LNCaP clone FGC (cell line): ENCODE data around the gene PRSS2.

Source experiments
- DNase-seq: peaks from one replicate; pipeline ENCODE4 v3.0.0-alpha.2; 2011; ENCODE audit warnings: low read depth
- H3K4me3 ChIP-seq: 2 replicates; pipeline ENCODE4 v1.5.1; 2011; ENCODE audit warnings: mild to moderate bottlenecking, low read depth, low read length, control low read depth
- TF ChIP-seq, protein P1 (sequence below): IDR thresholded peaks from 2 replicates; pipeline ENCODE4 v1.5.1; 2012; ENCODE audit warnings: mild to moderate bottlenecking; ENCODE audit not compliant: control insufficient read depth, insufficient read depth; ENCODE audit errors: extremely low read depth

Gene PRSS2

DNA sequence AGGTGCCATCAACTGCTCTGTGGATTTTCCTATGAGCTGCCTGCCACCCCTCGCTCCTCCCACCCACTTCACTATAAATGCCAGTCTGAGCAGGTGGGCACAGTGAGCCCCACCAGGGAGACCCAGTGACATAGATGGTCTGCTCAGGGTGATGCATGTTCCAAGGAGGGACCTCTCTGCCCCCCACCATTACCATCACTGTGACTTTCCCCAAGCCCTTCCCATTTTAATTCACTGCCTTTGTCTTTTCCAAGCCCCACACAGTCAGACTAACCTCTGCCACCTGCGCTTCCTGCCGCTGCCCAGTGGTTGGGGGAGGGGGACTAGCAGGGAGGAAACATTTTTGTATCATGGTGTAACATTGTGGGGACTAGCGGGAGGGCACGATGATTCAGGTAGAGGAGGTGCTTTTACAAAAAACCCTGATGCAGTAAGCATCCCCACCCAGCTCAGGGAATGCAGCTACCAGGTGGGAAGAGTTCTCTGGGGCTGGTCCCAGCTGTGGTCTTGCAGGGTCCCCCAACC is 24.6 kb downstream of the PRSS2 start:
- DNase-seq = no peak
- TF ChIP-seq, protein P1, sequence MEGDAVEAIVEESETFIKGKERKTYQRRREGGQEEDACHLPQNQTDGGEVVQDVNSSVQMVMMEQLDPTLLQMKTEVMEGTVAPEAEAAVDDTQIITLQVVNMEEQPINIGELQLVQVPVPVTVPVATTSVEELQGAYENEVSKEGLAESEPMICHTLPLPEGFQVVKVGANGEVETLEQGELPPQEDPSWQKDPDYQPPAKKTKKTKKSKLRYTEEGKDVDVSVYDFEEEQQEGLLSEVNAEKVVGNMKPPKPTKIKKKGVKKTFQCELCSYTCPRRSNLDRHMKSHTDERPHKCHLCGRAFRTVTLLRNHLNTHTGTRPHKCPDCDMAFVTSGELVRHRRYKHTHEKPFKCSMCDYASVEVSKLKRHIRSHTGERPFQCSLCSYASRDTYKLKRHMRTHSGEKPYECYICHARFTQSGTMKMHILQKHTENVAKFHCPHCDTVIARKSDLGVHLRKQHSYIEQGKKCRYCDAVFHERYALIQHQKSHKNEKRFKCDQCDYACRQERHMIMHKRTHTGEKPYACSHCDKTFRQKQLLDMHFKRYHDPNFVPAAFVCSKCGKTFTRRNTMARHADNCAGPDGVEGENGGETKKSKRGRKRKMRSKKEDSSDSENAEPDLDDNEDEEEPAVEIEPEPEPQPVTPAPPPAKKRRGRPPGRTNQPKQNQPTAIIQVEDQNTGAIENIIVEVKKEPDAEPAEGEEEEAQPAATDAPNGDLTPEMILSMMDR = no peak
- no peak overlapping the region for H3K4me3 ChIP-seq

DNA sequence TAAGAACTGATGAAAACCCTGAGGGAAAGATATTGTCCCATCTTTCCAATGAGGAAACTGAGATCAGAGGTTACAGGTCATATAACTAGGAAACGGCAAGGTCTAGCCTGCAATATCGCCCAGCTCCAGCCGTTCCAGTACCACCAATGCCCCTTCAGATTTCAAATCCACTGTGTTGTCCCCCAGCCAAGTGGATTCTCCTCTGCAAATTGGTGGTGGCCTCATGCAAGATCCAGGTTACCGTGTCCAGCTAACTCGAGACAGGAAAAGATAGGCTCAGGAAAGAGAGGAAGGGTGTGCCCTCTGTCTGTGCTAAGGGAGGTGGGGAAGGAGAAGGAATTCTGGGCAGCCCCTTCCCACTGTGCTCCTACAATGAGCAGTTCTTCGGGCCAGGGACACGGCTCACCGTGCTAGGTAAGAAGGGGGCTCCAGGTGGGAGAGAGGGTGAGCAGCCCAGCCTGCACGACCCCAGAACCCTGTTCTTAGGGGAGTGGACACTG is 25.3 kb downstream of the PRSS2 start:
- H3K4me3 ChIP-seq = no peak overlapping the region
- TF ChIP-seq, protein P1 = no peak

DNA sequence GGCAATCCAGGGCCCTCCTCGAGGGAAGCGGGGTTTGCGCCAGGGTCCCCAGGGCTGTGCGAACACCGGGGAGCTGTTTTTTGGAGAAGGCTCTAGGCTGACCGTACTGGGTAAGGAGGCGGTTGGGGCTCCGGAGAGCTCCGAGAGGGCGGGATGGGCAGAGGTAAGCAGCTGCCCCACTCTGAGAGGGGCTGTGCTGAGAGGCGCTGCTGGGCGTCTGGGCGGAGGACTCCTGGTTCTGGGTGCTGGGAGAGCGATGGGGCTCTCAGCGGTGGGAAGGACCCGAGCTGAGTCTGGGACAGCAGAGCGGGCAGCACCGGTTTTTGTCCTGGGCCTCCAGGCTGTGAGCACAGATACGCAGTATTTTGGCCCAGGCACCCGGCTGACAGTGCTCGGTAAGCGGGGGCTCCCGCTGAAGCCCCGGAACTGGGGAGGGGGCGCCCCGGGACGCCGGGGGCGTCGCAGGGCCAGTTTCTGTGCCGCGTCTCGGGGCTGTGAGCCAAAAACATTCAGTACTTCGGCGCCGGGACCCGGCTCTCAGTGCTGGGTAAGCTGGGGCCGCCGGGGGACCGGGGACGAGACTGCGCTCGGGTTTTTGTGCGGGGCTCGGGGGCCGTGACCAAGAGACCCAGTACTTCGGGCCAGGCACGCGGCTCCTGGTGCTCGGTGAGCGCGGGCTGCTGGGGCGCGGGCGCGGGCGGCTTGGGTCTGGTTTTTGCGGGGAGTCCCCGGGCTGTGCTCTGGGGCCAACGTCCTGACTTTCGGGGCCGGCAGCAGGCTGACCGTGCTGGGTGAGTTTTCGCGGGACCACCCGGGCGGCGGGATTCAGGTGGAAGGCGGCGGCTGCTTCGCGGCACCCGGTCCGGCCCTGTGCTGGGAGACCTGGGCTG is 26.0 kb downstream of the PRSS2 start:
- no peak overlapping the region for H3K4me3 ChIP-seq
- no peak for DNase-seq
- TF ChIP-seq, protein P1 = no peak

More for the DNA sequence above, 25.3 kb downstream of the PRSS2 start:
- DNase-seq = no peak

DNA sequence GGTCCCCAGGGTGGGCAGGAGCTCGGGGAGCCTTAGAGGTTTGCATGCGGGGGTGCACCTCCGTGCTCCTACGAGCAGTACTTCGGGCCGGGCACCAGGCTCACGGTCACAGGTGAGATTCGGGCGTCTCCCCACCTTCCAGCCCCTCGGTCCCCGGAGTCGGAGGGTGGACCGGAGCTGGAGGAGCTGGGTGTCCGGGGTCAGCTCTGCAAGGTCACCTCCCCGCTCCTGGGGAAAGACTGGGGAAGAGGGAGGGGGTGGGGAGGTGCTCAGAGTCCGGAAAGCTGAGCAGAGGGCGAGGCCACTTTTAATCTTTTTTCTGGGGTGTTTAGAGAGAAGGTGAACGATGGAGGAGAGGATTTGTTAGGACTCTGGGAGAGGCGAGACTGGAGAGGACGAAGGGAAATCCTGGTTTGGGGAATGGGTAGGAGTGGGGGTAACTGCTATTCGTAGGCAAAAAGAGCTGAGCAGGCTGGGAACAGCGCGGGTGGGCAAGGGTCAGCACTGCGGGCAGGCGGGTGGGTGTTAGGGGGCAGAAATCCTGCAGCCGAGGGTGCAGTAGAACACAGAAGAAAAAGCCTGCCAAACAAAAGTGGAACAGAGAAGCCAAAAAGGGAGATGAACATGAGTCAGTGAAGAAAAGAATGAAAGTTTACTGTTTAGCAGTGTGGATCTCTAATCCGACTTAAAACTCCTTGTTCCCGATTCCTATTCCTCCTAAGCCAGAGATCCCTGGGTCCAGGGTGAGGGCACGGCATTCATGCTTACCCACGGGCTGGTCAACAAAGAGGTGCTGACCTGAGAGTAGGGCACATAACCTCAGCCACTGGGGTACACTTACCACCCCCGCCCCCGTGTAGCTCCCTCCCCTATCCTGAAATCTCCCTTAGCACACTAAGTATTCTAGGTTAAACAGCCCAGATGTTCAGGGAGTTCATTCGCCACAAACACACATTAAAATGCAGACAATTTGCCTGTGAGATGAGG is 26.9 kb downstream of the PRSS2 start:
- TF ChIP-seq, protein P1 = no peak

DNA sequence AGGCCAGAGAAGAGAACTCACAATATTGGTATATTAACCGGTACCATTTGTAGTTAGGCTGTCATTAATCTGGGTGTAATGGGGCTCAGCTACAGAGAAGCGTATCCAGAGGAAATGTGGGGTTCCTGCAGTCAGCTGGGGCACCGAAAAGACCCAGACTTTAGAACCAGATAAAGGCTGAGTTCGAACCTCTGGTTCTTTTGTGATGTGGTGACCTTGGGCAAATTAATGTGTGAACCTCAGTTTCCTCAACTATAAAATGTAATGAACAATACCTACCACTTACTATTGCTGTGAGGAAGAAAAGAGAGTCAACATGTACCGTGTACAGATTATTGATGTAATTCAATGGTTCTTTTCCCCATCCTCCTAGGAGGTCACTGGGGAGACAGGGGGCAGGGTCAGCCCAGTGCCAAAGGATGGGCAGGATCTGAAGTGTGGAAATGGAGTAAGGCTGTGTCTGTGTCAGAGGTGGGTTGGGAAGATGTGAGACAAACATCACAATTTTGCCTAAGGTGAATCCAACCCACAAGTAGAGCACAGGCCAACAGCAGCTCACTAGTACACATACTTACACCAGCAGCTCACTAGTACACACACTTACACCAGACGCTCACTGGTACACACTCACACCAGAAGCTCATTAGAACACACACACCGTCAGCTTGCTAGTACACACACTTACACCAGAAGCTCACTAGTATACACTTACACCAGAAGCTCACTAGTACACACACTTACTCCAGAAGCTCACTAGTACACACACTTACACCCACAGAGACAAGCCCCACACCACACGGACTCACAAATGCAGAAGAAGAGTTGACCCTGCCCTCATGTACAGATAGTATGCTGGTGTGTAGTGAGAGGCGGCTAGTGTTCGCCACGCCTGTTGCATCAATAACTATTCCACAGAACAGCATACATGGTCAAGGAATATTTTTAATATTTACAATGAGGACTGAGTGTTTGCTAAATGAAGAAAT is 28.0 kb downstream of the PRSS2 start:
- DNase-seq = no peak
- no peak overlapping the region for H3K4me3 ChIP-seq
- TF ChIP-seq, protein P1 = no peak

More for the DNA sequence above, 26.9 kb downstream of the PRSS2 start:
- no peak for DNase-seq
- H3K4me3 ChIP-seq = no peak overlapping the region
